Measurements from ENCODE around the gene CD9. TPM values are rescaled to one million over a fixed set of nuclear protein-coding genes. Genes with fewer than 3 reads are reported as not detected.
A peak's percentile ranks its signal among the peaks of the same experiment; 100 is the strongest.
"Not testable (repeated sequence)": the region's sequence is repeated elsewhere in the genome, so short reads cannot be mapped to it uniquely, and the experiment has no call there.

CD9 gene
- 120 and 807 TPM in 2 replicates for total RNA-seq (ENCODE audit: low replicate concordance)
- long read RNA-seq, transcript CD9-208 (9 exons, 1,432 nt) = minor isoform, 7 of 4,609 reads
- long read RNA-seq, transcript CD9-201 (8 exons, 1,218 nt) = major isoform, 4,519 of 4,609 reads
- long read RNA-seq, transcript CD9-213 (8 exons, 1,272 nt) = minor isoform, 23 of 4,609 reads
- long read RNA-seq, partial matches to known transcripts = 17 of 4,609 reads
- long read RNA-seq, other reads (novel, unspliced or antisense) = 38 of 4,609 reads

GRCh38 chr12:6200256-6201212 is at the start of gene CD9:
Gene CD9, plus strand, starts transcription at chr12:6200400. Its CDS starts 100 bp downstream, at chr12:6200500.
- Mint-ChIP-seq H3K4me1 (ENCODE audit: unreplicated experiment) (peaks cover 39% of the 10 kb centered on the region), H3K27ac (peak within 1 kb of the TSS; percentile 98)

GRCh38 chr12:6154730-6155459 is 45.3 kb upstream of the CD9 start:
- Mint-ChIP-seq H3K4me1 (ENCODE audit: unreplicated experiment) (peaks cover 5% of the 10 kb centered on the region), H3K9me3 (peaks cover 5% of the 10 kb centered on the region), H3K27ac (no peak overlapping the region), H3K4me3 (no peak overlapping the region), H3K36me3 (peaks cover 4% of the 10 kb centered on the region), H3K27me3 (peaks cover 6% of the 10 kb centered on the region)
- no peak for TF ChIP-seq CTCF (conservative IDR thresholded peaks at IDR 0.05)
- no peak for DNase-seq (ENCODE audit: extremely low spot score, unreplicated experiment)

More at GRCh38 chr12:6200256-6201212, at the start of gene CD9:
- no peak for TF ChIP-seq CTCF (conservative IDR thresholded peaks at IDR 0.05)
- no peak for DNase-seq (ENCODE audit: extremely low spot score, unreplicated experiment)
- peaks cover 57% of the 10 kb centered on the region for H3K27me3 Mint-ChIP-seq
- no peaks in the 10 kb centered on the region for H3K9me3 Mint-ChIP-seq
- H3K36me3 Mint-ChIP-seq = peaks cover 17% of the 10 kb centered on the region
- H3K4me3 Mint-ChIP-seq = peak within 1 kb of the TSS; percentile 91

- DNase-seq (ENCODE audit: extremely low spot score, unreplicated experiment) = no peak
- Mint-ChIP-seq H3K36me3 (peaks cover 4% of the 10 kb centered on the region), H3K9me3 (peaks cover 5% of the 10 kb centered on the region), H3K4me1 (ENCODE audit: unreplicated experiment) (peaks cover 5% of the 10 kb centered on the region), H3K27ac (no peak overlapping the region), H3K27me3 (peaks cover 6% of the 10 kb centered on the region), H3K4me3 (no peak overlapping the region)
- TF ChIP-seq CTCF (conservative IDR thresholded peaks at IDR 0.05) = no peak
Measured at GRCh38 chr12:6157482-6157881, 42.7 kb upstream of the CD9 start.

- Mint-ChIP-seq H3K36me3 (peaks cover 4% of the 10 kb centered on the region), H3K9me3 (peaks cover 5% of the 10 kb centered on the region), H3K27ac (no peak overlapping the region), H3K4me1 (ENCODE audit: unreplicated experiment) (peaks cover 5% of the 10 kb centered on the region), H3K27me3 (peaks cover 6% of the 10 kb centered on the region), H3K4me3 (peak overlapping the region; percentile 2)
- no peak for DNase-seq (ENCODE audit: extremely low spot score, unreplicated experiment)
- no peak for TF ChIP-seq CTCF (conservative IDR thresholded peaks at IDR 0.05)
Measured at GRCh38 chr12:6158255-6158654, 41.9 kb upstream of the CD9 start.

GRCh38 chr12:6158749-6159148 is 41.5 kb upstream of the CD9 start:
- no peak for DNase-seq (ENCODE audit: extremely low spot score, unreplicated experiment)
- H3K36me3 Mint-ChIP-seq = peaks cover 4% of the 10 kb centered on the region
- TF ChIP-seq CTCF (conservative IDR thresholded peaks at IDR 0.05) = no peak
- no peak overlapping the region for H3K4me3 Mint-ChIP-seq
- H3K4me1 Mint-ChIP-seq (ENCODE audit: unreplicated experiment) = peaks cover 5% of the 10 kb centered on the region
- peak overlapping the region; percentile 38 for H3K27ac Mint-ChIP-seq
- peaks cover 5% of the 10 kb centered on the region for H3K9me3 Mint-ChIP-seq
- H3K27me3 Mint-ChIP-seq = peaks cover 6% of the 10 kb centered on the region

GRCh38 chr12:6159166-6160011 is 40.8 kb upstream of the CD9 start:
- not testable (repeated sequence) for H3K9me3 Mint-ChIP-seq; H3K4me1 Mint-ChIP-seq (ENCODE audit: unreplicated experiment); H3K27me3 Mint-ChIP-seq; H3K4me3 Mint-ChIP-seq; DNase-seq (ENCODE audit: extremely low spot score, unreplicated experiment); H3K36me3 Mint-ChIP-seq
- peak overlapping the region; percentile 38 for H3K27ac Mint-ChIP-seq

- not testable (repeated sequence) for H3K36me3 Mint-ChIP-seq; DNase-seq (ENCODE audit: extremely low spot score, unreplicated experiment); H3K27me3 Mint-ChIP-seq; H3K4me3 Mint-ChIP-seq; H3K9me3 Mint-ChIP-seq; H3K27ac Mint-ChIP-seq; H3K4me1 Mint-ChIP-seq (ENCODE audit: unreplicated experiment)
Measured at GRCh38 chr12:6160049-6160649, 40.1 kb upstream of the CD9 start.

Measured in type B pancreatic cell (in vitro differentiated cells).